ENCODE measurements around the gene ORM1. TPM values are rescaled to one million over a fixed set of nuclear protein-coding genes. Genes with fewer than 3 reads are reported as not detected.

Gene ORM1
- total RNA-seq, 2 experiments from 2014 or later: not detected

DNA sequence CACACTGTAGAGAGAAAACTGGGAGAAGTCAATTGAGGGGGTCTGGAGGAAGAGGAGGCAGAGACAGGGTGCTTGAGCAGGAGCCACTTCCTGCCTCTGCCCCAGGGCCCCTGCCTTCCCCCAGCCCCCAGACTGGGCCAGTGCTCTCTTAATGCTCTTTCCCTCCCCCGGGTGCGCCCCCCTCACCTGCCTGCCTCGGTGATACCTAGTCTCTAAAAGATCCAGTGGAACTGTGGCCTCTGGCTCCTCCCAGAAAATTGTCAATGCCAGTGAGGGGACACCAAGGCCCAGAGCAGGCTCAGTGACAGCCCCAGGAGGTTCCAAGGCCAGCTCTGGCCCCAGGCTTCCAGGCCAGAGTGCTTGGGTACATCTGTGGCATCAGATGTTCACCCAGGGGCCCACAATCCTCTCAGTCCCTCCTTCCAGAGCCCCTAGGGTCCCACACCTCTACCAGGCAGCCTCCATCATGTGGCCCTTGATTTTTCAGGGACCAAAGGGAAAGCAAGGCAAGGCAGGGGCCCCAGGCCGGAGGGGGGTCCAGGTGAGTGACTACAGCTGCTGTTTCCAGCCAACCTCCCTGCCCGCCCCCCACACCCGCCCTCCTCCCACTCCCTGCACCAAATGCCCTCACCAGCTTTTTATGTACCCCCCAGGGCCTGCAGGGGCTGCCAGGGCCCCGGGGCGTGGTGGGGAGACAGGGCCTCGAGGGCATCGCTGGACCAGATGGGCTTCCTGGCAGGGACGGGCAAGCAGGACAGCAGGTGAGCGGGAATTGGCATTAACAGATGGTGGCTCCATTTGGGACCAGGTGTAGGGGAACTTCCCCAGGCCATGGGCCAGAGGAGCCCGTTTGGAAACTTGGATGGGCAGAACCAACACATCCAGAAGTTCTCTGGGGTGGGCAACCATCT, 33.1 kb upstream of the ORM1 start:
- Mint-ChIP-seq H3K4me3 (no peak overlapping the region), H3K36me3 (peaks cover 2% of the 10 kb centered on the region), H3K4me1 (ENCODE audit: low read depth) (peaks cover 2% of the 10 kb centered on the region), H3K27ac (no peak overlapping the region), H3K27me3 (peaks cover 3% of the 10 kb centered on the region), H3K9me3 (peaks cover 7% of the 10 kb centered on the region)
- ChIA-PET CTCF (interaction anchor here (0.6 to 6.5 kb wide), 18 partner anchors 8 to 1012 kb away, joined by 3 to 93 read pairs (median 6); partner anchors contain the start of genes AMBP and COL27A1), POLR2A (no interaction called here)
- DNase-seq: peak; percentile 3
- intact Hi-C loops (cut with micrococcal nuclease): no loop called here

DNA sequence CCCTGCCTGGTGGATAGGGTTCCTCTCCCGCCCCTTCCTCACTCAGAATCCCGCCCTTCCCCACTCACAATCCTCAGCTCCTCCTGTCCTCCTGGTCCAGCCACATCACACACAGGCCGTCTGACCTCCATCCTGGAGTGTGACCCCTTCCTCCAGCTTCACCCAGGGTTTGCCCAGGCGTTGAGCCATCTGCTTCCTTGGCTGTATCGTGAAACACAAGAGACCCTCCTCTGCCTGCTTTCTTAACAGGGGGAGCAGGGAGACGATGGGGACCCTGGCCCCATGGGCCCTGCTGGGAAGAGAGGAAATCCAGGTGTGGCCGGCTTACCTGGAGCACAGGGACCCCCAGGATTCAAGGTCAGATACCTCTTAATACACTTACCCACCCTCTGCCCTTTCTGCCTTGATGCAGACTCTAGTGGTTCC, 32.3 kb upstream of the ORM1 start:
- intact Hi-C loops (cut with micrococcal nuclease): no loop called here
- peak; percentile 8 for DNase-seq
- Mint-ChIP-seq H3K36me3 (peaks cover 2% of the 10 kb centered on the region), H3K27me3 (peaks cover 3% of the 10 kb centered on the region), H3K4me1 (ENCODE audit: low read depth) (peaks cover 2% of the 10 kb centered on the region), H3K4me3 (no peak overlapping the region), H3K9me3 (peaks cover 13% of the 10 kb centered on the region), H3K27ac (no peak overlapping the region)
- ChIA-PET CTCF (interaction anchor here (0.6 to 6.5 kb wide), 41 partner anchors 8 to 731 kb away, joined by 3 to 93 read pairs (median 5); partner anchors contain the start of genes AMBP and COL27A1), POLR2A (no interaction called here)

DNA sequence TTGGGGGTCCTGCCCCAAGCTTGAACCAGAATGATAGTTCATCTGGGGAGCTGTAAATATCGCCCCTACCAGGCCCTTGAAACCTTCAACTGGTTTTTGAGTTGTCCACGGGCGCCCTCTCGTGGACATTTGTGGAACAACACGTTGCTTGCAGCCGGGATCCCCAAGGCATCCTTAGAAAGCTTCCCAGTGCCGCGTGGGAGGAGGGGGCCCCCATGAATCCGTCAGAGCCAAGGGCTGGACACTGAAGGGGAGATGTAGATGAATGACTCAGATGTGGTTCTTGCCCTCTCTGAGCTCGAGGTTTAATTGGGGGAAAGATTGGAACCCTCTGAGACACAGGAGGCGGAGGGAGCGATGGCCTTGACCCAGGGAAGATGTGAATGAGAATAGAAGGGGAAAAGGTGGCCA, 31.8 kb upstream of the ORM1 start:
- Mint-ChIP-seq H3K9me3 (peaks cover 18% of the 10 kb centered on the region), H3K36me3 (peaks cover 6% of the 10 kb centered on the region), H3K27ac (no peak overlapping the region), H3K4me1 (ENCODE audit: low read depth) (peaks cover 2% of the 10 kb centered on the region), H3K4me3 (no peak overlapping the region), H3K27me3 (peaks cover 3% of the 10 kb centered on the region)
- peak; percentile 81 for DNase-seq
- intact Hi-C loops (cut with micrococcal nuclease): loop anchor here (1.0 kb wide), 3 partner anchors 136 to 209 kb away; partner anchors contain the start of gene COL27A1
- ChIA-PET CTCF (interaction anchor here (0.5 to 6.5 kb wide), 48 partner anchors 8 to 462 kb away, joined by 3 to 93 read pairs (median 4); partner anchors contain the start of genes AMBP and COL27A1), POLR2A (no interaction called here)

DNA sequence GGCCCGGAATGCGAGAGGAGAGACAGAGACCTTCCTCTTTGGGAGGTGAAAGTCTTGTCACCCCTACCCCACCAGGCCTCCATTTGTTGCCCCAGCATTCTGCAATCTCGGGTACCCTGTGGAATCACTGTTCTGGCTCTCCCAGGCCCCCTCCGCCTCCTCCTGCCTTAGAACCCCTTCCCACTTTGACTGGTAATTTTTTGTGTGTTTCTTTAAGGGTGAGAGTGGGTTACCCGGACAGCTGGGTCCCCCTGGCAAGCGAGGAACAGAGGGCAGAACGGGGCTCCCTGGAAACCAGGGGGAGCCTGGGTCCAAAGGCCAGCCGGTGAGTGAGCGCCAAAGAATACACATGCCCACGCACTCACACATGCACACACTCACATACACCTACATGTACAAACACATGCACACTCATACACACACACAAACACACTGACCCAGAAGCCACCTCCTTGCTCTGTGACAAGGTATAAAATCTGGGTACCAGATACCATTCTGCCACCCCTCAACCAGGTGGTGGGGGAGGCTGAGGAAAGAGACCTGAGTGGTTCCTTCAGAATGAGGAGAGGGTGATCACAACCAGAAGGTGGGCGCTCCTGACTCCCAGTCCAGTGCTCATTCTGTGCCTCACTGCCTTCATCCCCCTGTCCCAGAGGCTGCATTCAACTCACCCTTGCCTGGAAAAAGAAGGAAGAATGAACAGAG, 30.9 kb upstream of the ORM1 start:
- Mint-ChIP-seq H3K36me3 (peaks cover 8% of the 10 kb centered on the region), H3K9me3 (peaks cover 21% of the 10 kb centered on the region), H3K4me1 (ENCODE audit: low read depth) (peaks cover 2% of the 10 kb centered on the region), H3K27ac (no peak overlapping the region), H3K27me3 (peaks cover 3% of the 10 kb centered on the region), H3K4me3 (no peak overlapping the region)
- CTCF ChIA-PET: interaction anchor here (0.9 to 6.5 kb wide), 17 partner anchors 15 to 463 kb away, joined by 3 to 93 read pairs (median 5); partner anchors contain the start of gene COL27A1
- DNase-seq: peak; percentile 3
- intact Hi-C loops (cut with micrococcal nuclease): loop anchor here (1.0 kb wide), 3 partner anchors 137 to 210 kb away; partner anchors contain the start of gene COL27A1
- POLR2A ChIA-PET: no interaction called here

DNA sequence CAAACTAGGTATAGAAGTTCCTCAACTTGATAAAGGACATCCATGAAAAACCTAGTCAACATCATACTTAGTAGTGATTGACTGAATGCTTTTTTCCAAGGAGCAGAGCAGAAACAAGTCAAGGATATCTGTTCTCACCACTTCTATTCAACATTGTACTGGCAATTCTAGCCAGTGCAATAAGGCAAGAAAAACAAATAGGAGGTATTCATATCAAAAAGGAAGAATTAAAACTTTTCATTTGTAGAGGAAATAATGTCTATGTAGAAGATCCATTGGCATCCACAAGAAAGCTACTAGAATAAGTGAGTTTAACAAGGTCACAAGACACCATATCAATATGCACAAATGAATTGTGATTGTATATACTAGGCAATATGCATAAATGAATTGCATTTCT, 28.2 kb upstream of the ORM1 start:
- Mint-ChIP-seq H3K4me3 (no peak overlapping the region), H3K36me3 (peaks cover 8% of the 10 kb centered on the region), H3K27me3 (peaks cover 3% of the 10 kb centered on the region), H3K4me1 (ENCODE audit: low read depth) (peaks cover 2% of the 10 kb centered on the region), H3K9me3 (peaks cover 21% of the 10 kb centered on the region), H3K27ac (no peak overlapping the region)
- intact Hi-C loops (cut with micrococcal nuclease): no loop called here
- ChIA-PET CTCF (interaction anchor here (1.4 to 6.5 kb wide), 3 partner anchors 139 to 212 kb away, joined by 3 to 93 read pairs (median 92); partner anchors contain the start of gene COL27A1), POLR2A (no interaction called here)
- DNase-seq: no peak

DNA sequence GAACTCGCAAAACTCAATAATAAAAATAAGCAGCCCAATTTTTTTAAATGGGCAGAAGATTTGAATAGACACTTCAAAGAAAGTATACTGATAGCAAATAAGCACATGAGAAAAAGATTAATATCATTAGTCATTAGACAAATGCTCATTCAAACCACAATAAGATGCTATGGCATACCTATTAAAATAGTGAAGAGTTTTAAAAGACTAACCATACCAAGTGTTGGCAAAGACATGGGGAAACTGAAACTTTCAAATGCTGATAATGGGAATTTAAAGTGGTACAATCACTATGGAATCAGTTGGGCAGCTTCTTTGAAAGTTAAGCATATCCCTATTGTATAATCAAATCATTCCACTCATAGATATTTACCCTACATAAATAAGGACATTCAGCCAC, 26.6 kb upstream of the ORM1 start:
- H3K4me1 Mint-ChIP-seq (ENCODE audit: low read depth): no peaks in the 10 kb centered on the region
- no peak overlapping the region for H3K27ac Mint-ChIP-seq
- peaks cover 21% of the 10 kb centered on the region for H3K9me3 Mint-ChIP-seq
- DNase-seq: no peak
- ChIA-PET POLR2A (no interaction called here), CTCF (no interaction called here)
- intact Hi-C loops (cut with micrococcal nuclease): no loop called here
- H3K4me3 Mint-ChIP-seq: no peak overlapping the region
- H3K36me3 Mint-ChIP-seq: peaks cover 6% of the 10 kb centered on the region
- H3K27me3 Mint-ChIP-seq: no peaks in the 10 kb centered on the region

DNA sequence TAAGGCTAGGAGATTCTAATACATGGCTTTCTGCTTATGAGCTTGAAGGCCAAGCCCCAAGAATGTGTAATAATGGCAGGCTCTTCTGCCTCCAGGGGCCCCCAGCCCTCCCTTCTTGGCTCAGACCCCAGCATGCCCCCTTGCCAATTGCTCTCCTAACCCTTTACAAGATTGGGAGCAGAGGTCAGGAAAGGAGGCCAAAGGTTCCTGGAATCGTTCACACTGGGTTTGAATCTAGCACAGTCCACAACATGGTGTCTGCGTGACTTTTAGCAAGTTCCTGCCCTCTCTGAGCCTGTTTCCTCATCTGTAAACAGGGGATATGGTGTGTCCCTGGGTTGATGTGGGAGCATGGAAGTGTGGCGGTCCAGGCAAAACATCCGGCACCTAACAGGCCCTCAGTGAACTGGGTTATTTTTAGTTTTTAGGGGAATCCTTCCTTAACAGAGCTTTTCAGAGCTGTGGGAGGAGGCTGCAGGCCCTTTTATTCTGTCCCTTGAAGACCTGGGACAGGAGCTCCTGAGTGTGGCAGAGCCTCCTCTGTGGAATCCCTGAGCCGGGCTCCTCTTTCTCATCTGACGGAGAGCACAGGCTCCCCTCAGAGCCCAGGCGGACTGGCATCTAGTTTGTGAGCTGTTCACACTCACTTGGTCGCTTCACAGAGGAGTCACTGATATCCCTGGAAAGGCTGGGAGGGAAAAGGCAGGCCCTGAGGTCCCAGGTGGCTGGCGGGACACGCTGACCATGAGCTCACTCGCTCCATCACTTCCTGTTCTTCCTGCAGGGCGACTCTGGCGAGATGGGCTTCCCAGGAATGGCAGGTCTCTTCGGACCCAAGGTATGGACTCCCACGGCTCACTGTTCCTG, 23.4 kb upstream of the ORM1 start:
- no peak overlapping the region for H3K27ac Mint-ChIP-seq
- ChIA-PET POLR2A (no interaction called here), CTCF (interaction anchor here (1.2 to 2.7 kb wide), 3 partner anchors 9 to 217 kb away, joined by 3 to 10 read pairs (median 5); no protein-coding TSS in a partner anchor)
- H3K27me3 Mint-ChIP-seq: no peaks in the 10 kb centered on the region
- peaks cover 17% of the 10 kb centered on the region for H3K9me3 Mint-ChIP-seq
- no peaks in the 10 kb centered on the region for H3K4me1 Mint-ChIP-seq (ENCODE audit: low read depth)
- H3K36me3 Mint-ChIP-seq: peaks cover 6% of the 10 kb centered on the region
- intact Hi-C loops (cut with micrococcal nuclease): no loop called here
- peak; percentile 3 for DNase-seq
- no peak overlapping the region for H3K4me3 Mint-ChIP-seq

DNA sequence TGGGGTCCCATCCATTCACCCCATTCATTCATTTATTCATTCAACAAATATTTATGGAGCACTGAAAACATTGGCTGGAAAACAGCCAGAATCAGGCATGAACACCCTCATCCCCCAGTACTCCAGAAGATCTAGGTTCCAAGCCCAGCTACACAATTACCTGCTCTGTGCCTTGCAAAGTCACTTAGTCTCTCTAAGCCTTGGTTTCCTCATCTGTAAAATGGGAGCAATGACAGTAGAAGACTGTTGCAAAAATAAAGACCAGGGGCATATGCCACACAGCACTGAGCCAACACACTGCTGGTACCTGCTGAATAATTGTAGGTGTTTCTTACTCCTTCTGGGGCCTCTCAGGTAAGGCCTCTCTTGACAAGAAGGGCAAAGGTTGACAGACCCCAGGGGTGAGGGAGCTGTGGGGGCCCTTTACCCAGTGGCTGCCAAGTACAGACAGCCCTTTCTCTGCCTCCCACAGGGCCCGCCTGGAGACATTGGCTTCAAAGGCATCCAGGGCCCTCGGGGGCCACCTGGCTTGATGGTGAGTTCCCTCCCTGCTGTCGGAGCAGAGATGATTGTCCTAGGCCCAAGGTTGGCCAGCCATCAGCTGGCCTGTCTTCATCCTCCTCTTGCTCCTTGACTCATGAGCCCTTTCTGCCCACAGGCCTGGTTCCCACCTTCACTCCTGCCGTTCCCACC, 22.6 kb upstream of the ORM1 start:
- intact Hi-C loops (cut with micrococcal nuclease): no loop called here
- peak; percentile 3 for DNase-seq
- Mint-ChIP-seq H3K36me3 (peaks cover 6% of the 10 kb centered on the region), H3K4me1 (ENCODE audit: low read depth) (no peaks in the 10 kb centered on the region), H3K4me3 (no peak overlapping the region), H3K27ac (no peak overlapping the region), H3K9me3 (peaks cover 9% of the 10 kb centered on the region), H3K27me3 (no peaks in the 10 kb centered on the region)
- ChIA-PET CTCF (interaction anchor here (1.2 to 2.7 kb wide), 3 partner anchors 10 to 217 kb away, joined by 3 to 10 read pairs (median 5); no protein-coding TSS in a partner anchor), POLR2A (no interaction called here)

DNA sequence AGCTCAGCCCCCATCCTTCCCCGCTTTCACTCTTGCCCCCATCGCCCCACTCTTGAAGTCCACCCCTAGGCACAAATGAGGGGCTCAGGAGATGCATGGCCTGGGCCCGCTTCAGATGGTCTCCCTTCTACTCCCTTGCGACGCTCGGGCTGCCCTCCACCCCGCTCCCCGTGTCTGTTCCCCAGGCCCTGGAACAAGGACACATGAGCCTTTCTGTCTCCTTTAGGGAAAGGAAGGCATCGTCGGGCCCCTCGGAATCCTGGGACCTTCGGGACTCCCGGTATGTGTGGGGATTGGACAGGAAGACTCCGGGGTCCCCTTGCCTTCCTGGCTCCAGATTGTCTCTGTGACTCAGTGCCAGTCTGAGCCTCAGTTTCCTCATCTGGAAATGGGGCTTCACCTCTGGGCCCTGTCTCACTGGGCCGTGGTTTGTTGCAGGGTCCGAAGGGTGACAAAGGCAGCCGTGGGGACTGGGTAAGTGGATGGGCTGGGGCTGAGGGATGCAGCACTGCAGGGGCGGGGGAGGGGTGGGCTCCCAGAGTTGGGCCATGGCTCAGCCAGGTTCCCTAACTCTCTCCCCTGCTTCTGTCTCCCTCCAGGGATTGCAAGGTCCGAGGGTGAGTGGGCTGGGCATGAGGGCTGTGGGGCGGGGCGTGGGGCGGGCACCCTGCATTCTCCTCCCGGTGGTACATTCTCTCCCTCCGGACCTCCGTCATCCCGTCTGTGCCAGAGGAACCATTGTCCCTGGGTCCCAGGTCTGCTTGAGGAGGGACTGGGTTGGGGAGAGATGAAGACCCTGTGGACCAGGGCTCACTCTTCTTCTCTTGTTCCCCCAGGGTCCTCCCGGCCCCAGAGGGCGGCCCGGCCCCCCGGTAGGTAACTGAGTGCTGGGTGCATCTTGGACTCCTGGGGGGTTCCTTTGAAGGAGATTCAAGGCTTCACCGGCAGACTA, 21.8 kb upstream of the ORM1 start:
- intact Hi-C loops (cut with micrococcal nuclease): no loop called here
- no peak overlapping the region for H3K27ac Mint-ChIP-seq
- peaks cover 3% of the 10 kb centered on the region for H3K9me3 Mint-ChIP-seq
- H3K36me3 Mint-ChIP-seq: peaks cover under 1% of the 10 kb centered on the region
- POLR2A ChIA-PET: no interaction called here
- CTCF ChIA-PET: interaction anchor here (1.2 to 2.7 kb wide), 2 partner anchors 10 to 192 kb away, joined by 3 to 10 read pairs; no protein-coding TSS in a partner anchor
- peaks cover 4% of the 10 kb centered on the region for H3K4me1 Mint-ChIP-seq (ENCODE audit: low read depth)
- no peak overlapping the region for H3K4me3 Mint-ChIP-seq
- no peaks in the 10 kb centered on the region for H3K27me3 Mint-ChIP-seq
- peak; percentile 8 for DNase-seq

DNA sequence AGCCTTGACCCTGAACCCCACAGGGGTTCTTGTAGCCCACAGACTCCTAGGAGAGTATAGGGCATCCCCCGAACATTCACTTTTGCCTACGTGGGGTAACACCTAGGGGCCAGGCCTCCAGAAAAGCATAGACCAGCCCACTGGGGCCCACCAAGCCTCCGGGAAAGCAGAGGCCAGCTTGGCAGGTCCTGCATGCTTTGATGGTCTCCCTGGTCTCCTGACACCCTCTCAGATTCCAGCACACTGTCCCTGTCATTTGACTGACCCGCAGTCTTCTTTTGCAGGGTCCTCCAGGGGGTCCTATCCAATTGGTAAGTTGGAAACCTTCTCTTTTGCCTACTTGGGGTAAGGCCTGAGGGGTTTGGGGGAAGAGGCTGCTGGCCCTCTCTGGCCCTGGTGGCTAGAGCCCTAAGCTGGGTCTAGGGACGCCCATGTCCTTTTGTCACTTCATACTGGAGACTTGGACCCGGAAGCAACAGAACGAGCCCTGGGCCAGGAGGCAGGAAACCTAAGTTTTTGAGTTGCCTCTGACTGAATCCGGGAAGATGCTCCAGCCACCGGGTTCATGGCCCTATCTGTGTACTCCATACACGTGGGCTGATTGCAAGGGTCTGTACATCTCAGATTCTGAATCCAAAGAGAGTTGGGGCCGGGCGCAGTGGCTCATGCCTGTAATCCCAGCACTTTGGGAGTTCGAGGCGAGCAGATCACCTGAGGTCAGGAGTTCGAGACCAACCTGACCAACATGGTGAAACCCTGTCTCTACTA, 20.9 kb upstream of the ORM1 start:
- peaks cover 4% of the 10 kb centered on the region for H3K4me1 Mint-ChIP-seq (ENCODE audit: low read depth)
- H3K36me3 Mint-ChIP-seq: no peaks in the 10 kb centered on the region
- POLR2A ChIA-PET: no interaction called here
- no peak overlapping the region for H3K4me3 Mint-ChIP-seq
- CTCF ChIA-PET: no interaction called here
- H3K27me3 Mint-ChIP-seq: no peaks in the 10 kb centered on the region
- H3K27ac Mint-ChIP-seq: no peak overlapping the region
- peak; percentile 5 for DNase-seq
- H3K9me3 Mint-ChIP-seq: no peaks in the 10 kb centered on the region
- intact Hi-C loops (cut with micrococcal nuclease): no loop called here

Data from activated CD4-positive, alpha-beta memory T cell treated with anti-CD3 and anti-CD28 coated beads for 36 hours (primary cell).